Large intestine (tissue), 3 donors: ENCODE data around the gene PTPMT1. TPM values are rescaled to one million over a fixed set of nuclear protein-coding genes. Genes with fewer than 3 reads are reported as not detected.
"Not testable (repeated sequence)": the region's sequence is repeated elsewhere in the genome, so short reads cannot be mapped to it uniquely, and the experiment has no call there.

Experiments
- DNase-seq, 2 donors: peaks; one replicate each; pipeline versions ENCODE4 v3.0.0 to v3.0.0-alpha.2; 2013
- H3K27ac ChIP-seq: one replicate; pipeline ENCODE4 v1.5.1; 2013; ENCODE audit warnings: low read length
- H3K27me3 ChIP-seq: 2 replicates; pipeline ENCODE4 v1.6.1; 2013; ENCODE audit warnings: low read length; ENCODE audit not compliant: control insufficient read depth, insufficient read depth
- H3K36me3 ChIP-seq: 2 replicates; pipeline ENCODE4 v1.6.1; 2013; ENCODE audit warnings: low read length; ENCODE audit not compliant: control insufficient read depth, insufficient read depth
- H3K4me1 ChIP-seq: one replicate; pipeline ENCODE4 v1.6.1; 2013; ENCODE audit warnings: low read length; ENCODE audit not compliant: control insufficient read depth, insufficient read depth
- H3K4me3 ChIP-seq: one replicate; pipeline ENCODE4 v1.5.1; 2013; ENCODE audit warnings: low read length
- H3K9me3 ChIP-seq: one replicate; pipeline ENCODE4 v1.6.1; 2013; ENCODE audit warnings: mild to moderate bottlenecking, low read depth, low read length, moderate library complexity; ENCODE audit not compliant: control insufficient read depth
- WGBS: methylation state at CpG from one replicate; pipeline ENCODE4 v1.1.5; 2013; ENCODE audit warnings: low lambda C conversion rate; ENCODE audit not compliant: insufficient coverage; 5-methylcytosine and 5-hydroxymethylcytosine counted together
- polyA plus RNA-seq: library from polyadenylated mRNA; unstranded; fragments of 120-200 nt; gene quantifications from one replicate; pipeline ENCODE4 v1.2.1, GENCODE V29; 2013

The PTPMT1 gene
- polyA plus RNA-seq, 1 donor: 51.1 TPM

DNA sequence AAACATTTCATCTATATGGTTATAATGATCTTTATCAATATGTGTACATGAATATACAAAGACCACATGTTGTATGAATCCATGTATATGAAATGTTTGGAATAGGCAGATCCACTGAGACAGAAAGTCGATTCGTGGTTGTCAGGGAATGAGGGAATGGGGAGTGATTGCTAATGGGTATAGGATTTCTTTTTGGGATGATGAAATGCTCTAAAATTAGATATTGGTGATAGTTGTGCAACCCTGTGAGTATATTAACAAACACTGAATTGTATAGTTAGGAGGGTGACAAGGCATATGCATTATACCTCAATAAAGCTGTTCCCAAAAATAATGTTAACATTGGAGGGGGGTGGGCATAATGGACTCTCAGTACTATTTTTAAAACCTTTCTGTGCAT lies 5.0 kb upstream of the PTPMT1 start:
- no peak overlapping the region for H3K4me3 ChIP-seq
- WGBS: 100% methylated on average over 2 of the region's 2 CpGs
- H3K27ac ChIP-seq: no peak overlapping the region
- H3K27me3 ChIP-seq: no peaks in the 10 kb centered on the region
- no peaks in the 10 kb centered on the region for H3K9me3 ChIP-seq
- H3K36me3 ChIP-seq: no peaks in the 10 kb centered on the region
- peaks cover 5% of the 10 kb centered on the region for H3K4me1 ChIP-seq
- DNase-seq: no peak

DNA sequence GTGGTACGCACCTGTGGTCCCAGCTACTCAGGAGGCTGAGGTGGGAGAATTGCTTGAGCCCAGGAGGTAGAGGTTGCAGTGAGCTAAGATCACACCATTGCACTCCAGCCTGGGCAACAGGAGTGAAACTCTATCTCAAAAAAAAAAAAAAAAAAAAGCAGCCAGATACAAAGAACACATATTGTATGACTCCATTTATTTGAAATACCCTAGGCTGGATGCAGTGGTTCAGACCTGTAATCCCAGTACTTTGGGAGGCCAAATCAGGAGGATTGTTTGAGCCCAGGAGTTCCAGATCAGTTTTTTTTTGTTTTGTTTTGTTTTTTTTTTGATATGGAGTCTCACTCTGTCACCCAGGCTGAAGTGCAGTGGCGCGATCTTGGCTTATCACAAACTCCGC lies 3.0 kb upstream of the PTPMT1 start:
- H3K27me3 ChIP-seq, DNase-seq, H3K36me3 ChIP-seq, H3K27ac ChIP-seq, H3K9me3 ChIP-seq, H3K4me1 ChIP-seq, H3K4me3 ChIP-seq: not testable (repeated sequence)
- no CpG with 5 or more reads among the region's 4 CpGs for WGBS

DNA sequence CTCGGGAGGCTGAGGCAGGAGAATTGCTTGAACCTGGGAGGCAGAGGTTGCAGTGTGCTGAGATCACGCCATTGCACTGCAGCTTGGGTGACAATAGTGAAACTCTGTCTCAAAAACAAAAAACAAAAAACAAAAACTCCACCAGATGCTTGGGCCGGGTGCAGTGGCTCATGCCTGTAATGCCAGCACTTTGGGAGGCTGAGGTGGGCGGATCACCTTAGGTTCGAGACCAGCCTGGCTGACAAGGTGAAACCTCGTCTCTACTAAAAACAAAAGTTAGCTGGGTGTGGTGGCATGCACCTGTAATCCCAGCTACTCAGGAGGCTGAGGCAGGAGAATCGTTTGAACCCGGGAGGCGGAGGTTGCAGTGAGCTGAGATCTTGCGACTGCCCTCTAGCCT lies 1.0 kb upstream of the PTPMT1 start:
- whole genome bisulfite sequencing: no CpG with 5 or more reads among the region's 10 CpGs
- not testable (repeated sequence) for H3K27ac ChIP-seq, H3K4me1 ChIP-seq, DNase-seq, H3K36me3 ChIP-seq, H3K4me3 ChIP-seq, H3K9me3 ChIP-seq, H3K27me3 ChIP-seq

DNA sequence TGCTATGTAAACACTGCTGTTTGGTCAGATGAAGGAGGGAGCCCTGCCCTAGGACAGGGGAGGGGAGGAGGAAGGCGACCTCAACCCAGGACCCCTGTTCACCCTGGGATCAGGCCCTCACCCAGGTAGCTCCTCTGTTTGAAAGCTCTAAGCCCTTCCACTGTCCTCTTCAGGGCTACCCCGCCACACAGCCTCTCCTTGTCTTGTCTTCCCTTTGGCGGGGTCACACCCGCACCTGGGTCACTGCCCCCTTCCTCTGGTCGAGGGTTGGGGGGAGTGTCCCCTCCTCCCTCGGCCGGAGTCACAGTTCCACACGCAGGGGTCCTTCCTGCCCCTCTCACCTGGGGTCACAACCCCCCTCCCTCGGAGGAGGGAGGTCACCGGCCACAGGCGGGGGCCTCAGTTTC lies 463 bp upstream of the PTPMT1 start:
- Histone ChIP-seq H3K36me3 (peaks cover 6% of the 10 kb centered on the region), H3K27ac (peak overlapping the region; percentile 12), H3K4me1 (peaks cover 5% of the 10 kb centered on the region), H3K4me3 (peak overlapping the region; percentile 86), H3K9me3 (peaks cover 2% of the 10 kb centered on the region), H3K27me3 (no peaks in the 10 kb centered on the region)
- no peak for DNase-seq
- WGBS: no CpG with 5 or more reads among the region's 11 CpGs

DNA sequence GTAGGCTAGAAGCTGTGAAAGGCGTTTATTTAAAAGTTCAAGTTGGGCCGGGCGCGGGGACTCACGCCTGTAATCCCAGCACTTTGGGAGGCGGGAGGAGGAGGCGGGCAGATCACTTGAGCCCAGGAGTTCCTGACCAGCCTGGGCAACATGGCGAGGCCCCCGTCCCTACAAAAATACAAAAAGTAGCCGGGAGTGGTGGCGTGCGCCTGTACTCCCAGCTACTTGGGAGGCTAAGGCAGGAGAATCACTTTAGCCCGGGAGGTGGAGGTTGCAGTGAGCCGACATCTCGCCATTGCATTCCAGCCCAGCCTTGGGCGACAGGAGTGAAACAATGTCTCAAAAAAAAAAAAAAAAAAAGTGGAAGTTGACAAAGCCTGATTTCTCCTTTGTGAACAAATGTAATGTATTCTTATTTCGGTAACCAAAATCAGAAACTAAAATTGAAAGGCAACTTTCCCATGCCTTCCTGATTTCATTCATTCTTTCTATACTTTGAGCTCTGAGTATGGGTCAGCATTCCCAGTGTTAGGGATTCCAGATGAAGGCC lies 825 bp downstream of the PTPMT1 start:
- Histone ChIP-seq H3K36me3 (peaks cover 11% of the 10 kb centered on the region), H3K9me3 (peaks cover 2% of the 10 kb centered on the region), H3K27ac (peak overlapping the region; percentile 19), H3K4me1 (peaks cover 5% of the 10 kb centered on the region), H3K27me3 (no peaks in the 10 kb centered on the region), H3K4me3 (peak overlapping the region; percentile 86)
- no CpG with 5 or more reads among the region's 17 CpGs for WGBS
- no peak for DNase-seq

DNA sequence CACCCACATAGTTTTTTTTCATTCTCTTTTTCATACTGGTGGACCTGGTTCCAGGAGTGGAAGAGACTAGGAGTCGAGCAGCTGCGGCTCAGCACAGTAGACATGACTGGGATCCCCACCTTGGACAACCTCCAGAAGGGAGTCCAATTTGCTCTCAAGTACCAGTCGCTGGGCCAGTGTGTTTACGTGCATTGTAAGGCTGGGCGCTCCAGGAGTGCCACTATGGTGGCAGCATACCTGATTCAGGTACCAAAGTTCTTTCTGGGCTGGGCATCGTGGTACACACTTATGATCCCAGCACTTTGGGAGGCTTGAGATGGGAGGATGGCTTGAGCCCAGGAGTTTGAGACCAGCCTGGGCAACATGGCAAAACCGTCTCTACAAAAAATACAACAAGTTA lies 4.2 kb downstream of the PTPMT1 start:
- Histone ChIP-seq H3K27me3 (no peaks in the 10 kb centered on the region), H3K9me3 (peaks cover 2% of the 10 kb centered on the region), H3K36me3 (peaks cover 36% of the 10 kb centered on the region), H3K27ac (no peak overlapping the region), H3K4me3 (no peak overlapping the region), H3K4me1 (peaks cover 5% of the 10 kb centered on the region)
- no peak for DNase-seq
- WGBS: no CpG with 5 or more reads among the region's 7 CpGs

DNA sequence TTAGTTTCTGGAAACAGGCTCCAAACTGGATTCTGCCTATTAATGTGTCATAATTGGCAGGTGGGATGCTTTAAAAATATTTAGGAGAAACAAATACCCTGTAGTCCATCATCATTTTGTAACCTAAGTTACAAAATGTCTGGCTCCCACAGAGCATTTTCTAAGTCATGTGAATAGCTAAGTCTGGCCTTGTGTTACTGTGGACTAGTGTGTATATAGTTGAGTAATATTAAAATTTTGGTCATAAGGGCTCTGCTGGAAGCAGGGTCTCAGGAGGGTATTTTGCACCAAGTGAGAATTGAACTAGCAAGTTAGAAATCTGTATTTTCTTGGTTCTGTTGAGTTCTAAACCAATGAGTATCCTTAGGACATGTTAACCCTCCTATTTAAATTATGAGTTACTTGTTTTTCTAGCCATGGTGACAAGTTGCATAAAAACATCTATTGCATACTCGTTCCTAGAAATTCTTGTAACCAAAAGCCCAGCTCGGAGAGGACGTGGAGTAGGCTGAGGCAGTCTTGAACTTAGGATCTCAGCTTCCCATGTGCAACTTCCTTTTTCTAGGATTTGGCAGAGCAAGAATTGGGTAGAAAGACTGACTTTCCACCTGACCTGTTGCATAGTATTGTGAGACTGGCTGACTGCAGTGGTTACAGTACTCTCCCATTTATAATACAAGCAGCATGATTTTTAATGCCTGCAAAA lies 5.4 kb downstream of the PTPMT1 start:
- Histone ChIP-seq H3K9me3 (peaks cover 1% of the 10 kb centered on the region), H3K27ac (no peak overlapping the region), H3K4me3 (no peak overlapping the region), H3K36me3 (peaks cover 36% of the 10 kb centered on the region), H3K4me1 (no peaks in the 10 kb centered on the region), H3K27me3 (no peaks in the 10 kb centered on the region)
- DNase-seq: no peak
- WGBS: no CpG with 5 or more reads among the region's 3 CpGs

DNA sequence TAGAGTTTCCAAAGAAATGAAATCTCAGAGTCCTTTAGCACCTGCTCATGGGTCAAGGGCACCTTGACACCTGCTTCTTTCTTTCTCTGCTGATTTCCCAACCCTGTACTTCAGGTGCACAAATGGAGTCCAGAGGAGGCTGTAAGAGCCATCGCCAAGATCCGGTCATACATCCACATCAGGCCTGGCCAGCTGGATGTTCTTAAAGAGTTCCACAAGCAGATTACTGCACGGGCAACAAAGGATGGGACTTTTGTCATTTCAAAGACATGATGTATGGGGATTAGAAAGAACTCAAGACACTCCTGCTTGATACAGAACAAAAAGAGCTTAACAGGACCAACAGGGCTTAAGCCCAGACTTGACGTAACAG lies 5.9 kb downstream of the PTPMT1 start:
- no peaks in the 10 kb centered on the region for H3K9me3 ChIP-seq
- DNase-seq: no peak
- 100% methylated on average over 1 of the region's 4 CpGs for WGBS
- no peak overlapping the region for H3K27ac ChIP-seq
- no peak overlapping the region for H3K4me3 ChIP-seq
- no peaks in the 10 kb centered on the region for H3K27me3 ChIP-seq
- H3K36me3 ChIP-seq: peaks cover 38% of the 10 kb centered on the region
- H3K4me1 ChIP-seq: no peaks in the 10 kb centered on the region

DNA sequence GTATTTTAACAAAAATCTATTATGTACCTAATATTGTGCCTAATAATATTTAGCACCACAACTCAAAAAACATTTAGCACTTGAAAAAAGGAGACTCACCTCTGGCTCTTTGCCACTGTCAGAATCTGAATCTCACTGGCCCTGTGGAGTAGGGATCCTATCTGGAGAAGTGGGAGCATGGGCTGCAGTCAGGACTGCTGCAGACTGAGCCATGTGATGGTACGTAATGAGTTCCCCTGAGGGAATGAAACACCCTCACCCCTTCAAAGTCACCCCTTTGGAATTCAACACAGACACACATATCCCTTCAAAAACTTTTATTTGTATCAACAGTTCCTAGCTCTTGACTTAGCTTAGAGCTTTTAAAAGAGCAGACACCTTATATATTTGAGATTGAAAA lies 6.5 kb downstream of the PTPMT1 start:
- Histone ChIP-seq H3K27ac (no peak overlapping the region), H3K27me3 (no peaks in the 10 kb centered on the region), H3K4me3 (no peak overlapping the region), H3K4me1 (no peaks in the 10 kb centered on the region), H3K9me3 (no peaks in the 10 kb centered on the region), H3K36me3 (peaks cover 38% of the 10 kb centered on the region)
- DNase-seq: no peak
- no CpG with 5 or more reads among the region's 1 CpG for WGBS

DNA sequence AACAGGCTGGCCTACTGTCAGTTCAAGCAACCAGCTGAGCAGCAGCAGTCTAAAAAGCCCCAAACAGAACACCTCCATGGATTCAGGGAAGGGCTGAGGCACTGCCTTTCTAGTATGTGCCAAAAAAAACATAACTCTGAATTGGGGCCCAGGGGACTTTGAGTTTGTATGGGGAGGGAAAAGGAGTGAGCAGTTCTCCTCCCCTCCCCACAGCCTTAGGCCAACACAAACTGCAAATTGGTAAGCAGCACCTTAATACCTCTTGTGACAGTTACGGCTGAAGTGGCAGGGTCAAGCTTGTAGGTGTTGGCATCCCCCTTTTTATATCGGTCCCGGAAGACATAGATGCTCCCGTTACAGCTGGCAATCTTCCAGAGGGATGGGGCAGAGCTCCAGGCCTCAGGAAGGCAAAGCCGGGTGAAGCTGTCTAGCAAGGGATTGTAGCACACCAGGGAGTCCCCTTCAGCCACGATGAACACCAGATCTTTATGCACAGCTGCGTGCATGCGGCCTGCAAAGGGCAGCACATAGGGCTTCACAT lies 7.4 kb downstream of the PTPMT1 start:
- DNase-seq: no peak
- H3K27me3 ChIP-seq: no peaks in the 10 kb centered on the region
- H3K27ac ChIP-seq: no peak overlapping the region
- peaks cover 3% of the 10 kb centered on the region for H3K4me1 ChIP-seq
- no peaks in the 10 kb centered on the region for H3K9me3 ChIP-seq
- peaks cover 45% of the 10 kb centered on the region for H3K36me3 ChIP-seq
- H3K4me3 ChIP-seq: no peak overlapping the region
- no CpG with 5 or more reads among the region's 8 CpGs for WGBS

DNA sequence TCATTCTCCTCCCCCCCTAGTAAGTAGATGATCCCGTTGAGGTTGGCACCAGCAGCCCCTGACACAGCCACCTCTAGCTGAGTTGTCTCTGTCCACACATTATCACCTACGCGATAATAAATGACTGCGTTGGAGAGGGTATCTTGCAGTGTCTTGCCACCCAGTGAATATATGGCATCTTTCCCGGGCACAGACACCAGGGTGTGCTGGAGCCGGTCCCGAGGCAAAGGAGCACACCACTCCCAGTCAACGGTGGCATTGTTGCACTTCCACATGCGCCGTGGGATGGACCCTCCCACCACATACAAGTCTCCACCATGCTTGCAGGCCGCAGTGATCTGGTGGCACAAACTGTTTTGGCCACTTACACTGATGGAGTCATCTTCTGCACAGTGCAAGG lies 7.9 kb downstream of the PTPMT1 start:
- H3K36me3 ChIP-seq: peaks cover 45% of the 10 kb centered on the region
- no peaks in the 10 kb centered on the region for H3K27me3 ChIP-seq
- peaks cover 7% of the 10 kb centered on the region for H3K4me1 ChIP-seq
- no CpG with 5 or more reads among the region's 11 CpGs for WGBS
- H3K9me3 ChIP-seq: no peaks in the 10 kb centered on the region
- H3K27ac ChIP-seq: no peak overlapping the region
- DNase-seq: no peak
- no peak overlapping the region for H3K4me3 ChIP-seq
